ENCODE data around the gene CER1. TPM values are rescaled to one million over a fixed set of nuclear protein-coding genes. Genes with fewer than 3 reads are reported as not detected.

The CER1 gene
- total RNA-seq, 4 donors from 2014 or later = 0.48 TPM; not detected in 3

DNA sequence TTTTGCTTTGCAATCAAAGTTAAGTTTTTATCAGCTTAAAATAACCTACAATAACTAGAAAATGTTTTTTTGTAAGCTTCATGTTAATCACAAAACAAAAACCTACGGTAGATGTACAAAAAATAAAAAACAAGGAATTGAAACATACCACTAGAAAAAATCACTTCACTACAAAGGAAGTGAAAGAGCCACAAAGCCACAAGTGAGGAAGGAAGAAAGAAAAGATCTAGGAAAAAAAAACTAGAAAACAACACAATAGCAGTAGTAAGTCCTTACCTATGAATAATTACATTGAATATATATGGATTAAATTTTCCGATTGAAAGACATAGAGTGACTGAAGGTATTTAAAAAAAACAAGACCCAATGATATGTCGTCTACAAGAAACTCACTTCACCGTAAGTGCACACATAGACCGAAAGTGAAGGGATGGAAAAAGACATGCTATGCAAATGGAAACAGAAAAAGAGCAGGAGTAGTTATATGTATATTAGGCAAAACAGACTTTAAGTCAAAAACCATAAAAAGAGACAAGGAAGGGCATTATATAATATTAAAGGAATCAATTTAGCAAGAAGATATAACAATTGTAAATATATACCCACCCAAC lies 15.9 kb downstream of the CER1 start:
- H3K9me3 ChIP-seq = peaks cover 16 to 20% of the 10 kb centered on the region in 2 donors
- no peaks in the 10 kb centered on the region for H3K27me3 ChIP-seq
- H3K4me3 ChIP-seq = no peak overlapping the region
- intact Hi-C loops (cut with DNase I; ENCODE audit: low total_unique reads) = no loop called here
- no peaks in the 10 kb centered on the region for H3K36me3 ChIP-seq
- in situ Hi-C loops (cut with MboI; ENCODE audit: low pct_ligation_motif_present in 1 of 4, low pct_unique_long_range_greater_than_20kb in 1 of 4, low sequenced_read_pairs in 3 of 4) = no loop called here
- no peak overlapping the region for H3K27ac ChIP-seq
- TF ChIP-seq EP300 (IDR thresholded peaks at IDR 0.05; ENCODE audit: low read depth) = no peak
- no peak for TF ChIP-seq POLR2AphosphoS5 (IDR thresholded peaks at IDR 0.05)
- TF ChIP-seq, protein P1, sequence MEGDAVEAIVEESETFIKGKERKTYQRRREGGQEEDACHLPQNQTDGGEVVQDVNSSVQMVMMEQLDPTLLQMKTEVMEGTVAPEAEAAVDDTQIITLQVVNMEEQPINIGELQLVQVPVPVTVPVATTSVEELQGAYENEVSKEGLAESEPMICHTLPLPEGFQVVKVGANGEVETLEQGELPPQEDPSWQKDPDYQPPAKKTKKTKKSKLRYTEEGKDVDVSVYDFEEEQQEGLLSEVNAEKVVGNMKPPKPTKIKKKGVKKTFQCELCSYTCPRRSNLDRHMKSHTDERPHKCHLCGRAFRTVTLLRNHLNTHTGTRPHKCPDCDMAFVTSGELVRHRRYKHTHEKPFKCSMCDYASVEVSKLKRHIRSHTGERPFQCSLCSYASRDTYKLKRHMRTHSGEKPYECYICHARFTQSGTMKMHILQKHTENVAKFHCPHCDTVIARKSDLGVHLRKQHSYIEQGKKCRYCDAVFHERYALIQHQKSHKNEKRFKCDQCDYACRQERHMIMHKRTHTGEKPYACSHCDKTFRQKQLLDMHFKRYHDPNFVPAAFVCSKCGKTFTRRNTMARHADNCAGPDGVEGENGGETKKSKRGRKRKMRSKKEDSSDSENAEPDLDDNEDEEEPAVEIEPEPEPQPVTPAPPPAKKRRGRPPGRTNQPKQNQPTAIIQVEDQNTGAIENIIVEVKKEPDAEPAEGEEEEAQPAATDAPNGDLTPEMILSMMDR (IDR thresholded peaks at IDR 0.05) = no peak
- TF ChIP-seq POLR2A (IDR thresholded peaks at IDR 0.05) = no peak
- 76 to 94% methylated on average over 5 of the region's 5 CpGs for WGBS, 2 donors (ENCODE audit: low coverage in 1 of 2)
- H3K4me1 ChIP-seq = no peaks in the 10 kb centered on the region
- no peak for DNase-seq

DNA sequence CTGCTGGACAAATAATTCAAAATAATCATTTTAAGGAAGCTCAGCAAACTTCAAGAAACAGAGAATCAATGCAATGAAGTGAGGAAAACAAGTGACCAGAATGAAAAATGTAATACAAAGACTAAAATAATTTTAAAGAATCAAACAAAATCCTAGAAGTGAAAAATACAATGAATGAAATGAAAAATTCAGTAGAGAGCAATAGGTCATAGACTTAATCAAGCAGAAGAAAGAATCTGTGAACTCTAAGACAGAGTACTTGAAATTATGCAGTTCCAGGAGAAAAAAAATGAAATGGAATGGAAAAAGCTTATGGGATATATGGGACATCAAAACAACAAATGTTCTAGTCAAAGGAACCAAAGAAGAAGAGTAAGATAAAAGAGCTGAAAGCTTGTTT lies 17.5 kb downstream of the CER1 start:
- H3K27ac ChIP-seq = no peak overlapping the region
- no peaks in the 10 kb centered on the region for H3K36me3 ChIP-seq
- no peak overlapping the region for H3K4me3 ChIP-seq
- H3K4me1 ChIP-seq = no peaks in the 10 kb centered on the region
- no peaks in the 10 kb centered on the region for H3K27me3 ChIP-seq
- TF ChIP-seq, protein P1 (IDR thresholded peaks at IDR 0.05) = no peak
- no peak for TF ChIP-seq POLR2AphosphoS5 (IDR thresholded peaks at IDR 0.05)
- TF ChIP-seq POLR2A (IDR thresholded peaks at IDR 0.05) = no peak
- no peak for TF ChIP-seq EP300 (IDR thresholded peaks at IDR 0.05; ENCODE audit: low read depth)
- in situ Hi-C loops (cut with MboI; ENCODE audit: low pct_ligation_motif_present in 1 of 4, low pct_unique_long_range_greater_than_20kb in 1 of 4, low sequenced_read_pairs in 3 of 4) (no loop called here), intact Hi-C loops (cut with DNase I; ENCODE audit: low total_unique reads) (no loop called here)
- no peak for DNase-seq
- H3K9me3 ChIP-seq = peaks cover 16 to 20% of the 10 kb centered on the region in 2 donors

DNA sequence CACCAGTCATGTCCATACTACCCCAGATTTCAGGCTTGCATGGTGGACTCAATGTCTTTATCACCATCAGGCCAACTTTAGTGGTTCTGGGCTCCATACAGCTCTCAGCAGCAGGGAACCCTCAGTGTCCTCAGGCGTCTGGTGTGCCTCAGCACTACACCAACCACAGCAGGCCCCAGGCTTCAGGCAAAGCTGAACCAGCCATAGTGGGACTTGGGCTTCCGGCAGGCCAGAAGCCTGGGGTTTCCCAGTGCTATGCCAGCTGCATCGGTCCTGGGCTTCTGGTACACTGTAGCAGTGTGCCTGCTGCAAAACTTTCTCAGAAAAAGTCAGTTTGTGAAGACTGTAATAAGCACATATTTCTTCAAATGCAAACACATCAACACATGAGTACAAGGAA lies 18.3 kb downstream of the CER1 start:
- DNase-seq = no peak
- Histone ChIP-seq H3K9me3 (peaks cover 16 to 20% of the 10 kb centered on the region in 2 donors), H3K4me3 (no peak overlapping the region), H3K36me3 (no peaks in the 10 kb centered on the region), H3K4me1 (no peaks in the 10 kb centered on the region), H3K27ac (no peak overlapping the region), H3K27me3 (no peaks in the 10 kb centered on the region)
- 89% methylated on average over 3 of the region's 3 CpGs; no CpG with 5 or more reads in 1 of the 2 donors for WGBS, 2 donors (ENCODE audit: low coverage in 1 of 2)
- TF ChIP-seq POLR2AphosphoS5 (IDR thresholded peaks at IDR 0.05) (no peak), EP300 (IDR thresholded peaks at IDR 0.05; ENCODE audit: low read depth) (no peak), POLR2A (IDR thresholded peaks at IDR 0.05) (no peak)
- TF ChIP-seq, protein P1 (IDR thresholded peaks at IDR 0.05) = no peak
- in situ Hi-C loops (cut with MboI; ENCODE audit: low pct_ligation_motif_present in 1 of 4, low pct_unique_long_range_greater_than_20kb in 1 of 4, low sequenced_read_pairs in 3 of 4) (no loop called here), intact Hi-C loops (cut with DNase I; ENCODE audit: low total_unique reads) (no loop called here)

DNA sequence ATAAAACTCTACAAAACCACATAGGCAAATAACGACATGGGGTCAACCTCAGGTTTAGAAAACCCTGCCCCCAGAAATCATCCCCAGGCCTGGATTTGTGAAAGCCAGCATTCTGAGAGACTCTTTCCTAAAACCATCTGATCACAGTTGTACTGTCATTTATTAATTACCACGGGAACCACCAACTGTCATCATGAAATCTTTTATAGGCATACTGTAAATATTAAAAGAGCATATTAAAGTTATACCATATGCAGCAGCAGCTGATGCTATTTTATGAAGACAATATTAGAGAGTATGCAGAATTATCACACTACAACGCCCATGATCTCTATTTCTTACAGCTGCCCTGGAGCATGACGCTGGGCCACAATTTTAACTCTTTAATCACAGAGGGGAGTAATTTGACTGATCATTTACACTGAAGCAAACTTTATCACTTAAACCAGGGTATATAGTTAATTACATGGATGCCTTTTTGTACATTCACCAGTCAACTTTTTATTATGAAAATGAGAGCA lies 20.3 kb downstream of the CER1 start:
- no peaks in the 10 kb centered on the region for H3K27me3 ChIP-seq
- 39 to 60% methylated on average over 3 to 4 of the region's 4 CpGs for whole genome bisulfite sequencing, 2 donors (ENCODE audit: low coverage in 1 of 2)
- TF ChIP-seq, protein P1 (IDR thresholded peaks at IDR 0.05) = no peak
- no peak for TF ChIP-seq EP300 (IDR thresholded peaks at IDR 0.05; ENCODE audit: low read depth)
- peaks cover 16 to 20% of the 10 kb centered on the region in 2 donors for H3K9me3 ChIP-seq
- H3K4me3 ChIP-seq = no peak overlapping the region
- no peak overlapping the region for H3K27ac ChIP-seq
- H3K4me1 ChIP-seq = no peaks in the 10 kb centered on the region
- no peak for DNase-seq
- in situ Hi-C loops (cut with MboI; ENCODE audit: low pct_ligation_motif_present in 1 of 4, low pct_unique_long_range_greater_than_20kb in 1 of 4, low sequenced_read_pairs in 3 of 4) = no loop called here
- intact Hi-C loops (cut with DNase I; ENCODE audit: low total_unique reads) = no loop called here
- H3K36me3 ChIP-seq = no peaks in the 10 kb centered on the region
